Thoracic aorta (tissue), 2 donors: Measurements from ENCODE around the gene CYP2W1. TPM values are rescaled to one million over a fixed set of nuclear protein-coding genes. Genes with fewer than 3 reads are reported as not detected.

Experiments
- ATAC-seq: fragments of 150-250 bp; one replicate; pipeline ENCODE4 v1.8.0; 2017; ENCODE audit warnings: low read depth; ENCODE audit not compliant: insufficient number of reproducible peaks, low FRiP score
- DNase-seq: peaks from one replicate; pipeline ENCODE4 v3.0.0-alpha.2; 2020; ENCODE audit warnings: low spot score
- H3K27ac ChIP-seq, 2 donors: fragments of 200-600 bp; sonication (generic); 1 replicate in 1 of 2; 2 replicates in 1 of 2; pipeline ENCODE4 v1.5.1; 2016; ENCODE audit warnings: mild to moderate bottlenecking in 2 of 2, moderate library complexity in 2 of 2
- H3K27me3 ChIP-seq: fragments of 200-600 bp; sonication (generic); replicated peaks from 2 replicates; pipeline ENCODE4 v1.6.0; 2016; ENCODE audit warnings: mild to moderate bottlenecking; ENCODE audit not compliant: insufficient read depth
- H3K36me3 ChIP-seq: fragments of 200-600 bp; sonication (generic); one replicate; pipeline ENCODE4 v1.5.1; 2016
- H3K4me1 ChIP-seq, 2 donors: fragments of 200-600 bp; sonication (generic); 1 replicate in 1 of 2; 2 replicates in 1 of 2; pipeline versions ENCODE4 v1.5.1 to v1.6.0; 2016; ENCODE audit warnings: low read depth in 2 of 2, mild to moderate bottlenecking in 1 of 2; ENCODE audit not compliant: control insufficient read depth in 1 of 2
- H3K4me3 ChIP-seq: fragments of 200-600 bp; sonication (generic); 2 replicates; pipeline ENCODE4 v1.5.1; 2016; ENCODE audit warnings: mild to moderate bottlenecking
- H3K9me3 ChIP-seq: fragments of 200-600 bp; sonication (generic); 2 replicates; pipeline ENCODE4 v1.5.1; 2016
- total RNA-seq, 2 donors: library from RNA; depleted of rRNA; stranded (reverse); fragments of >200 nt; gene quantifications; one replicate each; pipeline versions ENCODE4 v1.1.0 to v1.2.3, GENCODE V29; 2016
- TF ChIP-seq, protein P1 (sequence below): fragments of 200-600 bp; sonication (generic); IDR thresholded peaks from one replicate; pipeline ENCODE4 v1.5.1; 2019; ENCODE audit warnings: antibody characterized with exemption

CYP2W1 gene
- total RNA-seq, 2 donors from 2014 or later, result not detected

- Histone ChIP-seq H3K4me1 (no peaks in the 10 kb centered on the region), H3K36me3 (peaks cover 11% of the 10 kb centered on the region), H3K9me3 (no peaks in the 10 kb centered on the region), H3K27me3 (no peaks in the 10 kb centered on the region), H3K27ac (no peak overlapping the region), H3K4me3 (no peak overlapping the region)
- ATAC-seq (no peak), DNase-seq (no peak)
- TF ChIP-seq, protein P1, sequence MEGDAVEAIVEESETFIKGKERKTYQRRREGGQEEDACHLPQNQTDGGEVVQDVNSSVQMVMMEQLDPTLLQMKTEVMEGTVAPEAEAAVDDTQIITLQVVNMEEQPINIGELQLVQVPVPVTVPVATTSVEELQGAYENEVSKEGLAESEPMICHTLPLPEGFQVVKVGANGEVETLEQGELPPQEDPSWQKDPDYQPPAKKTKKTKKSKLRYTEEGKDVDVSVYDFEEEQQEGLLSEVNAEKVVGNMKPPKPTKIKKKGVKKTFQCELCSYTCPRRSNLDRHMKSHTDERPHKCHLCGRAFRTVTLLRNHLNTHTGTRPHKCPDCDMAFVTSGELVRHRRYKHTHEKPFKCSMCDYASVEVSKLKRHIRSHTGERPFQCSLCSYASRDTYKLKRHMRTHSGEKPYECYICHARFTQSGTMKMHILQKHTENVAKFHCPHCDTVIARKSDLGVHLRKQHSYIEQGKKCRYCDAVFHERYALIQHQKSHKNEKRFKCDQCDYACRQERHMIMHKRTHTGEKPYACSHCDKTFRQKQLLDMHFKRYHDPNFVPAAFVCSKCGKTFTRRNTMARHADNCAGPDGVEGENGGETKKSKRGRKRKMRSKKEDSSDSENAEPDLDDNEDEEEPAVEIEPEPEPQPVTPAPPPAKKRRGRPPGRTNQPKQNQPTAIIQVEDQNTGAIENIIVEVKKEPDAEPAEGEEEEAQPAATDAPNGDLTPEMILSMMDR, result no peak
Measured at GRCh38 chr7:1018334-1018695, 35.3 kb downstream of the CYP2W1 start.

- ATAC-seq, result no peak
- TF ChIP-seq, protein P1, result no peak
- Histone ChIP-seq H3K27me3 (no peaks in the 10 kb centered on the region), H3K4me1 (no peaks in the 10 kb centered on the region), H3K9me3 (no peaks in the 10 kb centered on the region), H3K36me3 (peaks cover 11% of the 10 kb centered on the region), H3K27ac (no peak overlapping the region), H3K4me3 (no peak overlapping the region)
- no peak for DNase-seq
Measured at GRCh38 chr7:1019255-1019785, 36.3 kb downstream of the CYP2W1 start.

- DNase-seq, result no peak
- Histone ChIP-seq H3K36me3 (peaks cover 14% of the 10 kb centered on the region), H3K27ac (no peak overlapping the region), H3K9me3 (no peaks in the 10 kb centered on the region), H3K4me3 (no peak overlapping the region), H3K27me3 (no peaks in the 10 kb centered on the region), H3K4me1 (peaks cover 0 to 7% of the 10 kb centered on the region in 2 donors)
- TF ChIP-seq, protein P1, result no peak
- no peak for ATAC-seq
Measured at GRCh38 chr7:1019789-1020610, 37.0 kb downstream of the CYP2W1 start.

GRCh38 chr7:1020849-1021251 lies 37.9 kb downstream of the CYP2W1 start:
- TF ChIP-seq, protein P1, result no peak
- no peak overlapping the region for H3K27ac ChIP-seq
- DNase-seq (no peak), ATAC-seq (no peak)
- H3K27me3 ChIP-seq, result no peaks in the 10 kb centered on the region
- peaks cover 18% of the 10 kb centered on the region for H3K36me3 ChIP-seq
- peaks cover 0 to 8% of the 10 kb centered on the region in 2 donors for H3K4me1 ChIP-seq
- H3K9me3 ChIP-seq, result no peaks in the 10 kb centered on the region
- no peak overlapping the region for H3K4me3 ChIP-seq

DNA sequence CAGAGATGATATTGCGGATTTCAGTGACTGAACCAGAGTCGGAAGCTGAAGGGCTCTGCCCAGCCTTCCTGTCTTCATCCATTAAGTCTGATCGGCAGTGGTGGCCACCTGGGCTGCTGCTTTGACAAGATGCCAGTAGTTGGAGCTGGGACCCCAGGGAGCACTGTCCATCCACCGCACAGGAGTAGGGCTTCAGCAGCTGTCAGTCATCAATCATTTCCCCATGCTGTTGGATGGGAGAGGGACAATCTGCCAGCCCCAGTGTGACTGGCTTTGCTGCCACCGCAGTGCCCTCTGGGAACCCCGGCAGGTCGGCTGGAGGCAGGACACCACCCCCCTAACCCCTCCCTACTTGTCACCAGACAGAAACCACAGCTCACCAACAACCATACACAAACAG lies 38.4 kb downstream of the CYP2W1 start:
- Histone ChIP-seq H3K27ac (no peak overlapping the region), H3K27me3 (no peaks in the 10 kb centered on the region), H3K36me3 (peaks cover 18% of the 10 kb centered on the region), H3K9me3 (no peaks in the 10 kb centered on the region), H3K4me1 (peaks cover 0 to 8% of the 10 kb centered on the region in 2 donors), H3K4me3 (no peak overlapping the region)
- ATAC-seq, result no peak
- no peak for DNase-seq
- TF ChIP-seq, protein P1, result no peak
